ENCODE measurements around the gene PRICKLE4. TPM values are rescaled to one million over a fixed set of nuclear protein-coding genes. Genes with fewer than 3 reads are reported as not detected.

PRICKLE4 gene, protein sequence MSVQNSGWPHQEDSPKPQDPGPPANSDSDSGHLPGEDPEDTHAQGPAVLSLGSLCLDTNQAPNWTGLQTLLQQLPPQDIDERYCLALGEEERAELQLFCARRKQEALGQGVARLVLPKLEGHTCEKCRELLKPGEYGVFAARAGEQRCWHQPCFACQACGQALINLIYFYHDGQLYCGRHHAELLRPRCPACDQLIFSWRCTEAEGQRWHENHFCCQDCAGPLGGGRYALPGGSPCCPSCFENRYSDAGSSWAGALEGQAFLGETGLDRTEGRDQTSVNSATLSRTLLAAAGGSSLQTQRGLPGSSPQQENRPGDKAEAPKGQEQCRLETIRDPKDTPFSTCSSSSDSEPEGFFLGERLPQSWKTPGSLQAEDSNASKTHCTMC
- not detected in 2 replicates for total RNA-seq (2014; rRNA removed; shearing (Covaris generic); ENCODE audit: low replicate concordance)

DNA sequence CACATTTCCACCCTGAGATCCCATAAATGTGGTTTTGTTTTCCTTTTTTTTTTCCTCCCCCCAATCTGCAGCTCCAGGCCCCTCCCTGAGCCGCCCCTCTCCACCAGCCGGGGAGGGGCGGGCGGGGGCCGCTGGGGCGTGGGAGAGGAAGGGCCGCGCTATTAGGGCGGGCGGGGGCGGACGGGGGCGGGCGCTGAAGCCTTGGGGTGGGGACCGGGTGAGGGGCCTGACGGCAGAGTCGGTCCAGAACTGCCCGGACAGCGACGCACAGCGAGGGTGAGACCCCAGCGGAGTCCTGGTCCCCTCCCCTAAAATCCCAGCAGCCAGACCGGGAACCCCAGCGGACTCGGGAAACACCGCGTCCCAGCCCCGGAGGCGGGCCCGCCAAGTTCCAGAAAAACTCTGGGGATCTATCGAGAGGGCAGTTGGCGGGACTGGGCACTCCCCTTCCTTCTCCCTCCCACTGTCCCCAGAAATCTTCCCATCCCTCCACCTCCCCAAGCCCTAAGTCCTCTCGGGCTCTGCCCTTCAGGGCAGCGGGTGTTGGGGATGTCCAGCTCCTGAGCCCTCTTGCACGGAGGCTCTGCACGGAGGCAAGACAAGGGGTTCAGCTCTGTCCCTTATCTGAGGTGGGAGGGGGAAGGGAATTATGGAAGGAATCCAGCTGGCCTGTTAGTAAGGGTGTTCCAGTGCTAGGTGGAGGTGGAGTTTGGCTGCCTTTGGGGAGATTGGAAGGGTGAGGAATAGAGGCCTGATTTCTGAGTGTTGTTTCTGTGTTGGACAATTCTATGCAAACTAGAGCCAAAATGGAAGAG is at the start of gene PRICKLE4:
PRICKLE4 (plus strand) TSS at position 232 of the 815 bp plus-strand sequence. CDS start 2,692 bp downstream, outside the sequence.
- Histone ChIP-seq H3K27me3 (no peaks in the 10 kb centered on the region), H3K9me3 (no peaks in the 10 kb centered on the region), H3K36me3 (no peaks in the 10 kb centered on the region), H3K4me3 (peak within 1 kb of the TSS; percentile 53)
- DNase-seq, result peak; percentile 18

DNA sequence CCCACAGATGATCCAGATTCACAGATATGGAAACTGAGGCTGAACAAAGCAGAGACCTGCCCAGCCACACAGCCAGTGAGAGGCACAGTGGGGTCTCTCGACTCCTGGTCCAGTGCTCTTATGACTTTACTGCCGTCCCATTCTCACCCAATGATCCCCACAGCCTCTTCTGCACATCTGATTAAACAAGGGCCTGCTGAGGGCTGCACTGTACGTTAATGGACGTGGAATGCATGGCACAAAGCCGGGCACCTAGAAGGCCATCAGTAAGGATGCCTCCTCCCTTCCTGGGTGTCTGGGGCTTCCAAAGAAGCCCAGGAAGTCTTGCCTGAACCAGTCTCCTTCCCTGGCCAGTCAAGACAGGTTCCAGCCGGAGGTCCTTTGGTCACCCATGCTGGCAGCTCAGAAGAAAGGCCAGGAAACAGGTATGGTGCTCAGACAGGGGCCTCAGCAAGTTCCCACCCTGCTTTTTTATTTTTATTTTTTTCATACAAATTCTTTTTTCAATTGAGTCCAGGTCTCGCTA is 49.0 kb upstream of the PRICKLE4 start:
- H3K36me3 ChIP-seq, result no peaks in the 10 kb centered on the region

DNA sequence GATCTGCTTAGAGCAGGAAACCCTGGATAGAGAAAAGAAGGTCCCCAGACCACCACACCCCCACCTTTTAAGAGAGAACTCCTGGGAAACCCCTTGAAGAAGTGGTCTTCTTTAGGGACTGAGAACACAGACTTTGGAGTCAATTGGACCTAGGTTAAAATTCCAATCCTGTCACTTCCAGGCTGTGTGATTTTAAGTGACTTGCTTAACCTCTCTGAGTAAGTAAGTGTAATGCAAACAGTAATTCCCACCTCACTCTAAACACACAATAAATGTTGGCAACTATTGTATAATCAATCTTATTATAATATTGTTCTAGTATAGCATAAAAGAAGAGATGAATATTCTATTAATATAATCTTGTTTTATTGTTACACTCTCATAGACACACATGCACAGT is 48.4 kb upstream of the PRICKLE4 start:
- Histone ChIP-seq H3K4me3 (no peak overlapping the region), H3K9me3 (no peaks in the 10 kb centered on the region), H3K27me3 (no peaks in the 10 kb centered on the region), H3K36me3 (no peaks in the 10 kb centered on the region)
- no peak for DNase-seq

More for the DNA sequence above, 49.0 kb upstream of the PRICKLE4 start:
- Histone ChIP-seq H3K27me3 (no peaks in the 10 kb centered on the region), H3K4me3 (no peak overlapping the region), H3K9me3 (no peaks in the 10 kb centered on the region)
- DNase-seq, result no peak

GRCh38 chr6:41732591-41733359 is 47.8 kb upstream of the PRICKLE4 start:
- no peak for DNase-seq
- Histone ChIP-seq H3K9me3 (no peaks in the 10 kb centered on the region), H3K36me3 (no peaks in the 10 kb centered on the region), H3K27me3 (no peaks in the 10 kb centered on the region), H3K4me3 (no peak overlapping the region)

DNA sequence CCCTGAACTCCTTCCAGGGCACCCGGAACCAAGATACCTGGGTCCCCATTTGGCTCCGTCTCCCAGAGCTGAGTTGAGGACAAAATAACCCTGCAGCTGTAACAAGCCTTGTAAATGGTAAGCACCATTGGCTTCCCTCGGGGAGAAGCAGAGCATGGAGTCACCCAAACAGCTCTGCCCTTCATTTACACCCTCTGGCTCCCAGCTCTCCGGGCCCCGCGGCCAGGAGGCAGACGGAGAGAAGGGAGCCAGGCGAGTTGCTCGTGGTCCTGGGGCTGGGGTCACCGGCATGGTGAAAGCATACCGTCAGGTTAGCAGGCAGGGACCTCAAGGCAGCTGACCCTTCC is 47.2 kb upstream of the PRICKLE4 start:
- Histone ChIP-seq H3K27me3 (no peaks in the 10 kb centered on the region), H3K9me3 (no peaks in the 10 kb centered on the region), H3K4me3 (no peak overlapping the region; the same call in 1 of the 2 replicates), H3K36me3 (no peaks in the 10 kb centered on the region)
- no peak for DNase-seq

- DNase-seq, result peak; percentile 61
- no peaks in the 10 kb centered on the region for H3K9me3 ChIP-seq
- H3K27me3 ChIP-seq, result no peaks in the 10 kb centered on the region
Observed at GRCh38 chr6:41733707-41734665, 46.6 kb upstream of the PRICKLE4 start.

DNA sequence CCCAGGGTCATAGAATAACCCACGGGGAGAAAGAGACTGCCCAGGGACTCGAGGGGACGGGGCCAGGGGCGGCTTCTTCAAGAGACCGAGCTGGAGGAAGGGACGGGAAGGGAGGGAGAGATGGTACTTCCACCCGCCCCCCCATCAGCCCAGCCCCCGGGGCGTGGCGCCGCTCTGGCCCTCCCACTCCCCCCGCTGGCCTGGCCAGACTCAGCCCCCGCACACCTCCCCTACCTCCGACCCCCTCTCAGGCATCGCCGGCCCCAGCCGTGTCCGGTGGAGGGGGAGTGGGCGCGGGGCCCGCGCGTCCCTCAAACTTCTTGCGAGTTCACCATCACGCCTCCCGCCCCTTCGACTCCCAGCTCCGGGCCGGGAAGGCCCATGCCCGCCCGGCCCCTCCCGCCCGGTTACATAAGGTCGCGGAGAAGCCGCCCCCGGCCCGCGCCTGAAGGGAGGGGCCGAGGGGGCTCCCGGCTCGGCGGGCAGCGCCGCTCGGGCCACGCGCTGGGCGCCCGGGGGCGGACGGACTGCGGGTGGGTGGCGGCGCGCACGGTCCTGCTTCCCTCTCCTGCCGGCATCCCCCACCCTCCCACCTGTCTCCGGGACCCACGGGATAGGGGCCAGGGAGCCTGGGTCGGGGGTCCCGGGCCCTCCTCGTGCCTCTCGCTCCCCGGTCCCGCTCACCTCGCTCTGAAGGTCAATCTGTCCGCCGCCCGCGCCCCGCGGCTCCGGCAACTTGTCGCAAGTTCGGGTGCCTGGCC is 45.7 kb upstream of the PRICKLE4 start:
- no peaks in the 10 kb centered on the region for H3K36me3 ChIP-seq
- no peaks in the 10 kb centered on the region for H3K27me3 ChIP-seq
- peak overlapping the region; percentile 58 for H3K4me3 ChIP-seq
- no peaks in the 10 kb centered on the region for H3K9me3 ChIP-seq
- peak; percentile 70 for DNase-seq

More at GRCh38 chr6:41733707-41734665, 46.6 kb upstream of the PRICKLE4 start:
- peak overlapping the region; percentile 58 for H3K4me3 ChIP-seq
- no peaks in the 10 kb centered on the region for H3K36me3 ChIP-seq

- H3K27me3 ChIP-seq, result no peaks in the 10 kb centered on the region
- no peaks in the 10 kb centered on the region for H3K36me3 ChIP-seq
- H3K4me3 ChIP-seq, result peak within 1 kb of the TSS; percentile 58
- peak; percentile 85 for DNase-seq
- no peaks in the 10 kb centered on the region for H3K9me3 ChIP-seq
Observed at GRCh38 chr6:41735427-41736185, 45.0 kb upstream of the PRICKLE4 start, which contains the start of gene TFEB. TFEB (minus strand) TSS chr6:41735608; CDS start chr6:41691213, 44,395 bp downstream.

DNA sequence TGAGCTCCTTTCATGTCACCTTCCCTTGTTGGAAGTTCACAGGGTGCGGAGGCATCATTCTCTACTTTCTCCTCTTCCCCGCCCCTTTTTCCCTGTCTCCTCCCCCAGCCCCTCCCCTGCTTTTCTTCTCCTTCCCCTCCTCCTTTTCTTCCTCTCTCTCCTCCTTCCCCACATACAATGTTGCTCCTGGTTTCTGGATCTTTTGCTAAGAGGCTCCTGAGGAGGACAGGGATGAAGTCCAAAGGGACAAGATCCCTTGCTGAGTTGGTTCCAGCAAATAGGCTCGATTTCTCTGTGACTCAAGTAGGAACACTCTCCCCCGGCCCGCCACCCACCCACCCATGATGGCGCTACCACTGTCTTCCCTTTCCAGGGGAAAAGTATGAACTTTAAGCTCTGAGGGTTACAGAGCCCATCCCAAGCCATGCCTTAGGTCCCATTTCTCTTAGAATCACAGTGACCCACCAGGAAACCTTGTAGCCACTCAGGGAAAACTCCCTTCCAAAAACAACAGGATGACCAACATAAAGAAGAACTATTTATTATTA is 44.3 kb upstream of the PRICKLE4 start:
- H3K27me3 ChIP-seq, result no peaks in the 10 kb centered on the region
- no peaks in the 10 kb centered on the region for H3K36me3 ChIP-seq
- no peak for DNase-seq
- H3K9me3 ChIP-seq, result no peaks in the 10 kb centered on the region
- H3K4me3 ChIP-seq, result no peak overlapping the region

- DNase-seq, result no peak
- H3K9me3 ChIP-seq, result no peaks in the 10 kb centered on the region
- no peaks in the 10 kb centered on the region for H3K36me3 ChIP-seq
- H3K27me3 ChIP-seq, result no peaks in the 10 kb centered on the region
- no peak overlapping the region for H3K4me3 ChIP-seq
Observed at GRCh38 chr6:41736800-41737555, 43.6 kb upstream of the PRICKLE4 start.

GRCh38 chr6:41737591-41738130 is 42.9 kb upstream of the PRICKLE4 start:
- Histone ChIP-seq H3K4me3 (no peak overlapping the region), H3K36me3 (no peaks in the 10 kb centered on the region), H3K9me3 (no peaks in the 10 kb centered on the region), H3K27me3 (no peaks in the 10 kb centered on the region)
- DNase-seq, result no peak

GRCh38 chr6:41739041-41739440 is 41.5 kb upstream of the PRICKLE4 start:
- Histone ChIP-seq H3K36me3 (no peaks in the 10 kb centered on the region), H3K27me3 (no peaks in the 10 kb centered on the region), H3K9me3 (no peaks in the 10 kb centered on the region), H3K4me3 (no peak overlapping the region)
- DNase-seq, result no peak
